NT2/D1 (cell line): ENCODE measurements around the gene ASAP2.
A peak's percentile ranks its signal among the peaks of the same experiment; 100 is the strongest.

Experiments used
- DNase-seq: peaks from one replicate; pipeline ENCODE4 v3.0.0-alpha.2; 2011; ENCODE audit warnings: low read depth, low spot score
- H3K27me3 ChIP-seq: 2 replicates; pipeline ENCODE4 v1.6.0; 2011; ENCODE audit warnings: mild to moderate bottlenecking; ENCODE audit not compliant: insufficient read length, insufficient read depth
- H3K36me3 ChIP-seq: 2 replicates; pipeline ENCODE4 v1.6.1; 2011; ENCODE audit warnings: mild to moderate bottlenecking, low read length, mixed read lengths; ENCODE audit not compliant: insufficient read depth, insufficient read length
- H3K4me1 ChIP-seq: 2 replicates; pipeline ENCODE4 v1.5.1; 2011; ENCODE audit not compliant: insufficient read depth, insufficient read length
- H3K4me3 ChIP-seq: 2 replicates; pipeline ENCODE4 v1.5.1; 2011; ENCODE audit warnings: low read depth; ENCODE audit not compliant: insufficient read length
- H3K9ac ChIP-seq: 2 replicates; pipeline ENCODE4 v1.6.0; 2011; ENCODE audit warnings: low read depth; ENCODE audit not compliant: insufficient read length
- H3K9me3 ChIP-seq: 2 replicates; pipeline ENCODE4 v1.5.1; 2011; ENCODE audit warnings: mild to moderate bottlenecking, low read length; ENCODE audit not compliant: insufficient read depth
- SUZ12 ChIP-seq: IDR thresholded peaks from 2 replicates; pipeline ENCODE4 v1.6.1; 2011; ENCODE audit not compliant: insufficient read length, insufficient read depth; ENCODE audit errors: extremely low read depth
- YY1 ChIP-seq: IDR thresholded peaks from 2 replicates; pipeline ENCODE4 v1.6.1; 2011; ENCODE audit not compliant: insufficient read length, insufficient read depth
- ZNF274 ChIP-seq: IDR thresholded peaks from 2 replicates; pipeline ENCODE4 v1.6.1; 2011; ENCODE audit warnings: mild to moderate bottlenecking, low read depth, low read length

The ASAP2 gene

DNA sequence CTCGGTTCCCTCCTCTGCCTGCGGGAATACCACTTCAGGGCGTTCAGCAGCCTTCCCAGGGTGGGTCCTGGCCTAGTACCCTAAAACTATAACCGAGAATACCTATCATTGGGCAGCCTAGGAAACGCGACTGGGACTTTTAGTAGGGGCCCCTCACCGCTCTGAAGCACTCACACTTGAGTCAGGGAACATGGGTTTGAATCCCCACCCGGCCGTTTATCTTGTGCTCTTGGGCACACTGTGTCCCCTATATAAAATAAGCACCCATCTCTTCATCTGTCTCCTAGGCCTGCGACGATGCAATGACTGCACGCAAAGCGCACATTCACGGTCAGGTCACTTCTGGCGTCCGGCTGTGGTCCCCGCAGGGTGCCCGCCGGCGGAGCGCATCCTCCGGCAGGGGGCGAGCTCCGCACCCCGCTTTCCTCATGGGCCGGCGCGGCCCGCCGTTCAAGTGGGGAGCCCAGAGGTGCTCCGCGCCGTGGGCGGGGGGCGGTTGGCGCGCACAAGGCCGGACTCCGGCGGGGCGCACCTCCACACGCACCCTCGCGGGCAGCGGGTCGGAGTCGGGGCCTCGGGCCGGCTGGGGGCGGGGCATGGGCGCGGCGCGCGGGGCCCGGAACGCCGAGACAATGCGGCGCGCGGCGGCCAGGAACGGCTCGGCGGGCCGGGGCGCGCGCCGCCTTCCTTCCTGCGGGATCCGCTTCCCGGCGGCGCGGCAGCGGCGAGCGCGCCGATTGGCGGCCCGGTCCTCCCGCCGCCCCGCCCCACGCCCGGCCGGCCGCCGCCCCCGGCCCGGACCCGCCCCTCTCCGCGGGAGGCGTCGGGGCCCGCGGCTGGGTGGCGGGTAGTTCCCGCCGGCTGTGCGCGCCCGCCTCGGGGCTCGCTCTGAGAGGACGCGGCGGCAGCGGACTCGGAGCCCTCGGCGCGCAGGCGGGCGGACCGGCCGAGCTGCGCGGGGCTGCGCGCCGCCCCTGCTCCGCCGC lies at the start of gene ASAP2:
Gene ASAP2 (plus strand): TSS at position 850 of the 986 bp plus-strand sequence. CDS start 293 bp downstream, outside the sequence.
- Histone ChIP-seq H3K9ac (peak within 1 kb of the TSS; percentile 87), H3K36me3 (no peaks in the 10 kb centered on the region), H3K4me3 (peak within 1 kb of the TSS; percentile 64), H3K27me3 (peaks cover 36% of the 10 kb centered on the region), H3K4me1 (no peaks in the 10 kb centered on the region), H3K9me3 (no peaks in the 10 kb centered on the region)
- DNase-seq, result peak; percentile 46
- TF ChIP-seq SUZ12, result no peak

DNA sequence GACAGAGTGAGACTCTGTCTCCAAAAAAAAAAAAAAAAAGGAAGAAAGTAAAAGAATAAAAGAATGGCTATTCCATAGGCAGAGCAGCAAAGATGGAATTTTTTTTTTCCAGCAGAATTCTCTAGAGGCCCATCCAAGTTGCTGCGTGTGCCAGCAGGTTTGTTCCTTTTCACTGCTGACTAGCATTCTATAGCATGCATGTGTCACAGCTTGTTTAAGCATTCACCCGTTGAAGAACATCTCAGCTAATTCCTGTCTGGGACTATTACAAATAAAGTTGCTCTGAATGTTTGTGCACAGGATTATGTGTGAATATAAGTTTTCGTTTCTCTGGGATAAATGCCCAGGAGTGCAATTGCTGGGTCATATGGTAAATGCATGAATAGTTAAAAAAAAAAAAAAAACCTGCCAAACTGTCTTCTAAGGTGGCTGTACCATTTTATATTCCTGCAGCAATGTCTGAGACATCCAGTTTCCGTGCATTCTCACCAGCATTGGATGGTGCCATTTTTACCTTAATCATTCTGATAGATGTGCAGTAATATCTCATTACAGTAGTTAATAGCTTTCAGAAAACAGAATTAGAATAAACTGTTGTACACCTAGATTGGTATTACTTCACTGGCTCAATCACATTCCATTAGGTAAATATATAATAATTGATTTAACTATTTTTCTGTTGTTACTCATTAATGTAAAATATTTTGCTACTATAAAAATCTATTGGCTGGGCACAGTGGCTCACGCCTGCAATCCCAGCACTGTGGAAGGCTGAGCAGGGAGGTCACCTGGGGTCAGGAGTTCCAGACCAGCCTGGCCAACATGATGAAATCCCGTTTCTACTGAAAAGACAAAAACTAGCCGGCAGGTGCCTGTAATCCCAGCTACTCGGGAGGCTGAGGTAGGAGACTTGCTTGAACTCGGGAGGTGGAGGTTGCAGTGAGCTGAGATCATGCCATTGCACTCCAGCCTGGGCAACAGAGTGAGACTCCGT lies 47.5 kb upstream of the ASAP2 start:
- DNase-seq, result no peak
- no peak for TF ChIP-seq ZNF274
- TF ChIP-seq SUZ12, result no peak
- no peak for TF ChIP-seq YY1
- no peaks in the 10 kb centered on the region for H3K27me3 ChIP-seq
- no peaks in the 10 kb centered on the region for H3K36me3 ChIP-seq
- H3K9ac ChIP-seq, result no peak overlapping the region
- H3K9me3 ChIP-seq, result no peaks in the 10 kb centered on the region
- H3K4me3 ChIP-seq, result no peak overlapping the region
- no peaks in the 10 kb centered on the region for H3K4me1 ChIP-seq

DNA sequence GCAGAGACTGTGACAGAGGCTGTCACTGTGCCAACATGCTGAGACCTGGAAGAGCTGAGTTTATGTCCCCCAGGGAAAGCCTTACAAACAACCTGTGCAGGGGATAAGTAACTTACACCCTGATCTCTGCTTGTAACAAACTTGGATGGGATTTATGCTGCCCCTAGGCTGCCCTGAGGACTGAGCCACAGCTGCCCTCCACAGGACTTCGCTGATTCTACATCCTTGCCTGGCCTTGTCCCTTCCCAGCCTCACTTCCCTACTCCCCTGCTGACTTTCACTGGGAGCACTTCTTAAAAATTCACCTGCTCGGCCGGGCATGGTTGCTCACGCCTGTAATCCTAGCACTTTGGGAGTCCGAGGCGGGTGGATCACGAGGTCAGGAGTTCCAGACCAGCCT lies 45.9 kb upstream of the ASAP2 start:
- H3K4me1 ChIP-seq, result no peaks in the 10 kb centered on the region
- no peak for DNase-seq
- H3K9ac ChIP-seq, result no peak overlapping the region
- H3K4me3 ChIP-seq, result no peak overlapping the region
- no peaks in the 10 kb centered on the region for H3K36me3 ChIP-seq
- TF ChIP-seq YY1, result no peak
- no peak for TF ChIP-seq ZNF274
- TF ChIP-seq SUZ12, result no peak
- H3K27me3 ChIP-seq, result no peaks in the 10 kb centered on the region
- H3K9me3 ChIP-seq, result no peaks in the 10 kb centered on the region

DNA sequence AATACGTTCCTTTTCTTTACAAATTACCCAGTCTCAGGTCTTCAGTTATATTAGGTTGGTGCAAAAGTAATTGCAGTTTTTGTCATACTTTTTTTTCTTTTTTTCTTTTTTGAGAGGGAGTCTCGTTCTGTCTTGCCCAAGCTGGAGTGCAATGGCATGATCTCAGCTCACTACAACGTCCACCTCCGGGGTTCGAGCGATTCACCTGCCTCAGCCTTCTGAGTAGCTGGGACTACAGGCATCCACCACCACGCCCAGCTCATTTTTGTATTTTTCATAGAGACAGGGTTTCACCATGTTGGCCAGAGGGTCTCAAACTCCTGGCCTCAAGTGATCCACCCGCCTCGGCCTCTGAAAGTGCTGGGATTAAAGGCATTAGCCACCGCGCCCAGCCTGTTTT lies 43.8 kb upstream of the ASAP2 start:
- H3K4me3 ChIP-seq, result no peak overlapping the region

DNA sequence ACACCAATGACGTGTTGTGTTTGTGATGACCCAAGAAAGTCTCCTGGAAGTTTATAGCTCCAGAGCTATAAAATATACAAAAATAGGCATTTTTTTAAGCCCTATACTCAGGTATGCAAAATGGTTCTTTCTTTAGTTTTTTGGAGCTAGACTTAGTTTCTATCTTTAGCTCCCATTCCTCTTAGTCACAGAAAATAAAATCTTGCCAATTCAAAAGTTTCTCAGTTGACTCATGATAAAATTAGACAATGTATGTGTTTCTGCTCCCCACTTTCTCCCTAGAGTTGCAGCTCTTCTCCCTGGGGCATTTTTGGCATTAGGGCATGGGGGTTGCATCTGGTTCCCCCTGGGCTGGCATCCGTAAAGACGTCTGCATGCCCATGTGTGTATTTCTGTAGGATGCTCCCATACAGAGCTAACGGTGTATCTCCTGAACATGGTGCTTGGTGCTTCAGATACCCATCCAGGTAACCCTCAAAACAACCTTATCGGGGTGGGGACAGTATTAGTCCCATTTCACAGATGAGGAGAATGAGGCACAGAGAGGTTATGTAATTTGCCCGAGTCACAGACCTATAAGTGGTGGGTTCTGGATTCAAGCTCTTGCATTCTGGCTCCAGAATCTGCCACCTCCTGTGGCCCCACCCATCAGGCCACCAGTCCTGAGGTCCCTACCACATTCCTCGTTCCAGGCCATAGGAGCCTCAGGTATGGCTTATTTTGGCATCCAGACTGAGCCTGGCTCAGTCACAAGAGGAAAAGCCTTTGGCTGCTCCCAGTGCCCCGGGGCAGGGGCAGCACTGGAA lies 43.1 kb upstream of the ASAP2 start:
- H3K9me3 ChIP-seq, result no peaks in the 10 kb centered on the region
- no peak overlapping the region for H3K4me3 ChIP-seq
- no peak overlapping the region for H3K9ac ChIP-seq
- H3K4me1 ChIP-seq, result no peaks in the 10 kb centered on the region
- no peaks in the 10 kb centered on the region for H3K27me3 ChIP-seq
- TF ChIP-seq YY1 (no peak), ZNF274 (no peak), SUZ12 (no peak)
- no peak for DNase-seq
- no peaks in the 10 kb centered on the region for H3K36me3 ChIP-seq

More for the DNA sequence above, 43.8 kb upstream of the ASAP2 start:
- Histone ChIP-seq H3K4me1 (no peaks in the 10 kb centered on the region), H3K36me3 (no peaks in the 10 kb centered on the region), H3K9me3 (no peaks in the 10 kb centered on the region), H3K27me3 (no peaks in the 10 kb centered on the region), H3K9ac (no peak overlapping the region)
- no peak for TF ChIP-seq SUZ12
- DNase-seq, result no peak

DNA sequence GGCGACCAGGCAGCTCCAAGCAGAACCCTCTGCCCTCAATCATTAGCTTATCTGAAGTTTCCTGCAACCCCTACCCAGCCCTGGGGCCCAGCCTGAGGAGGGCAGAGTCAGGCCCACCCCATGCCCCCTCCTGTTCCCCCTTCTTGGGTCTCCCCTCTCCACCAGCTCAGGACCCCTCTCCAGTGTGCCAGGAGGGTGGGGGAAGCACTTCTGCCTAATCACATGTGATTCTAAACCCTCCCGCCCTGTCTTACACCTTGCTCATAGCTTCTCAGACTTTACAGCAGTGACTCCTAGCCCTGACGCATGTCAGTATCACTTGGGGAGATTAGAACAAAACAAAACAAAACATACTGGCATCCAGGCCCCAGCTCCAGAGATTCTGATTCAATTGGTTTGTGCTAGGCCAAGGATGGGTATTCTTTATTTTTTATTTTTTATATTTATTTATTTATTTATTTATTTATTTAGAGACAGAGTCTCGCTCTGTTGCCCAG lies 42.5 kb upstream of the ASAP2 start:
- Histone ChIP-seq H3K27me3 (no peaks in the 10 kb centered on the region), H3K4me3 (no peak overlapping the region), H3K9ac (no peak overlapping the region), H3K4me1 (no peaks in the 10 kb centered on the region), H3K36me3 (no peaks in the 10 kb centered on the region), H3K9me3 (no peaks in the 10 kb centered on the region)
- DNase-seq, result no peak
- TF ChIP-seq ZNF274, result no peak
- TF ChIP-seq SUZ12, result no peak
- no peak for TF ChIP-seq YY1
